Measurements from ENCODE around the gene MAST3. TPM values are rescaled to one million over a fixed set of nuclear protein-coding genes. Genes with fewer than 3 reads are reported as not detected.

The MAST3 gene
- total and polyA plus RNA-seq, 8 donors, result 13.7 to 27.5 (median 23.6) TPM

DNA sequence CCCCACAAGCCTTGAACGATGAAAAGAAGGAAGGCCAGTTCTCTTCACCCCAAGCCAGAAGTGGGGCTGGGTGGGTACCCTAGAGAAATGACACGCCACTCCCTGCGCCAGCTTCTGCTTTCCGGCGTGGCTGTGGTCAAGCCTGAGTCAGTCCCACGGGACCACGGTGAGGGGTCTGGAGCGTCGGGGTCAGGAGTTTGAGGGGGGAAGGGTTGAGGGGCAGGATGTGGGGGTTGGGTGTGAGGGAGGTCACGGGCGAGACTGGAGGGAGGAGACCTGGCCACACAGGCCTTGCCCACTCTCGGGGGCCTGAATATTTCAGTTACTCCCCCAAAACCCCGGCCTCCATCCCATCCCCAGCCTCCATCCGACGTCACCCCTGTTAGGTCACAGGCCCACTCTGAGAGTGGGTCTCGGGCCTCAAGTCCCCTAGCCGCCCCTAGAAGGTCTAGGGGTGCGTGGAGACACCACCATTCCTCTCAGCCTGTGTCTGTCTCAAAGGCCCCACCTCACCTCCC is 75.5 kb downstream of the MAST3 start:
- Histone ChIP-seq H3K4me1 (peaks cover 0 to 6% (median 3%) of the 10 kb centered on the region in 3 donors), H3K4me3 (peak overlapping the region in 1 of 4 donors; percentile 70), H3K9me3 (no peaks in the 10 kb centered on the region), H3K27me3 (no peaks in the 10 kb centered on the region), H3K36me3 (peaks cover 0 to 4% (median under 1%) of the 10 kb centered on the region in 3 donors), H3K27ac (peak overlapping the region; percentile 69 to 77 (median 76))
- ATAC-seq, result peak in 2 of 4 donors; percentile 11 to 26
- no peak for FAIRE-seq
- intact Hi-C loops (cut with DNase I), result no loop called here
- TF ChIP-seq CTCF (IDR thresholded peaks at IDR 0.05), result no peak
- DNase-seq, result peak in 3 of 6 donors; percentile 38 to 71 (median 58)
- WGBS, 2 donors, result 66 to 71% methylated on average over 18 of the region's 18 CpGs

- no peak for FAIRE-seq
These were observed 76.2 kb downstream of the MAST3 start, which contains the start of gene IFI30 for GRCh38 chr19:18173572-18174288. Gene IFI30, plus strand, starts transcription at chr19:18173813. Its CDS starts 29 bp downstream, at chr19:18173842.

GRCh38 chr19:18174983-18175382 is 77.4 kb downstream of the MAST3 start:
- TF ChIP-seq CTCF (IDR thresholded peaks at IDR 0.05), result no peak
- Histone ChIP-seq H3K4me1 (peaks cover 0 to 6% (median 3%) of the 10 kb centered on the region in 3 donors), H3K4me3 (peak overlapping the region in 2 of 4 donors; percentile 5 to 70), H3K27me3 (no peaks in the 10 kb centered on the region), H3K9me3 (no peaks in the 10 kb centered on the region), H3K36me3 (no peaks in the 10 kb centered on the region), H3K27ac (peak overlapping the region in 1 of 4 donors; percentile 74)
- WGBS, 2 donors, result 75 to 83% methylated on average over 11 of the region's 11 CpGs
- intact Hi-C loops (cut with DNase I), result no loop called here
- ATAC-seq, result no peak
- DNase-seq, result peak in 1 of 6 donors; percentile 23
- no peak for FAIRE-seq

More at GRCh38 chr19:18173572-18174288, 76.2 kb downstream of the MAST3 start, which contains the start of gene IFI30:
- intact Hi-C loops (cut with DNase I), result no loop called here
- peaks cover 0 to 3% (median 0%) of the 10 kb centered on the region in 3 donors for H3K36me3 ChIP-seq
- DNase-seq (peak; percentile 89 to 97 (median 94)), ATAC-seq (peak; percentile 89 to 92 (median 89))
- H3K9me3 ChIP-seq, result no peaks in the 10 kb centered on the region
- H3K27ac ChIP-seq, result peak within 1 kb of the TSS; percentile 69 to 77 (median 76)
- no peaks in the 10 kb centered on the region for H3K27me3 ChIP-seq
- H3K4me3 ChIP-seq, result peak within 1 kb of the TSS; percentile 41 to 70 (median 50)
- no peak for TF ChIP-seq CTCF (IDR thresholded peaks at IDR 0.05)
- WGBS, 2 donors, result 0% methylated on average over 47 of the region's 47 CpGs
- H3K4me1 ChIP-seq, result peaks cover 0 to 6% (median 3%) of the 10 kb centered on the region in 3 donors

DNA sequence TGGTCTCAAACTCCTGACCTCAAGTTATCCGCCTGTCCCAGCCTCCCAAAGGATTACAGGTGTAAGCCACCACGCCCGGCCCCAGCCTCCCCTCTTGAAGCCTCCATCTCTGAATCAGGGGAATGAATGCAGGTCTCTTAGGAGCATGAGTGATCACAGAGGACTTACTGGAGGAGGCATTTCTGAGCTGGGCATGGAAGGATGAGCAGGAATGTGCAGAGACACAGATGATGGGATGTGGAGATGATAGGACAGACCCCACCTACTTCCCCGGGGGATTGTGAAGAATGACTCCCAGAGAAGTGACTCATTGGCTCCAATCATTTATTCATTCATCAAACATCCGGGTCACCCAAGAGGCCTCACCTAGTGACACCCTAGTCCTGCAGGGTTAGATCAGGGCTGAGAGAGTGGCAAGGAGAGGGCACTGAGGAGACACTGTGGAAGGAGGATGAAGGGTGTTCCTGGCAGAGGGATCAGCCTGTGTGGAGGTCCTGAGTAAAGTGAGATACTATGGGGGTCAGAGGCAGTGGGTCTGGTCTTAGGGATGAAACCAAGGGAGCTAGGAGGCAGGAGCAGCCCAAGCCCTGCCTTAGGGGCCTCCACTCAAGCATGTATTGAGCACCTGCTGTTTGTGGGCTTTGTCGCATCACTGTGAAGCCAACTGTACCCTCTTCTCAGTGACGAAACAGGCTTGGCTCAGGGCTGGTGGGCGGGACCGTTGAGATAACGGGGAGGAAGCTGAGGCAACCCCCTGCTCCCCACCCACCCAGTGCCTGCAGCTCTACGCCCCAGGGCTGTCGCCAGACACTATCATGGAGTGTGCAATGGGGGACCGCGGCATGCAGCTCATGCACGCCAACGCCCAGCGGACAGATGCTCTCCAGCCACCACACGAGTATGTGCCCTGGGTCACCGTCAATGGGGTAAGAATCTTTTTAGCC is 79.1 kb downstream of the MAST3 start:
- Histone ChIP-seq H3K4me3 (no peak overlapping the region), H3K9me3 (no peaks in the 10 kb centered on the region), H3K4me1 (peaks cover 0 to 6% (median 3%) of the 10 kb centered on the region in 3 donors), H3K36me3 (no peaks in the 10 kb centered on the region), H3K27me3 (no peaks in the 10 kb centered on the region), H3K27ac (no peak overlapping the region)
- ATAC-seq (no peak), FAIRE-seq (no peak), DNase-seq (peak in 1 of 6 donors; percentile 14)
- WGBS, 2 donors, result 87 to 91% methylated on average over 19 of the region's 19 CpGs
- no peak for TF ChIP-seq CTCF (IDR thresholded peaks at IDR 0.05)
- intact Hi-C loops (cut with DNase I), result no loop called here

Measured in pancreas (tissue), 10 donors.